Stomach (tissue), 9 donors: ENCODE measurements around the gene PDE4B. TPM values are rescaled to one million over a fixed set of nuclear protein-coding genes. Genes with fewer than 3 reads are reported as not detected.
A peak's percentile ranks its signal among the peaks of the same experiment; 100 is the strongest.

Experiments used
- DNase-seq, 2 donors: peaks; one replicate each; pipeline versions ENCODE4 v3.0.0 to v3.0.0-alpha.2; 2013 to 2019
- H3K27ac ChIP-seq, 5 donors: fragments of 200-600 bp in 4 of 5; sonication (generic) in 4 of 5; one replicate each; pipeline ENCODE4 v1.5.1; 2013 to 2019; ENCODE audit warnings: mild to moderate bottlenecking in 1 of 5, moderate library complexity in 1 of 5
- H3K27me3 ChIP-seq, 3 donors: fragments of 200-600 bp; sonication (generic); one replicate each; pipeline ENCODE4 v1.5.1; 2017 to 2019; ENCODE audit warnings: mixed run types in 1 of 3
- H3K36me3 ChIP-seq, 4 donors: fragments of 200-600 bp; sonication (generic); 1 replicate in 3 of 4; 2 replicates in 1 of 4; pipeline ENCODE4 v1.5.1; 2016 to 2019
- H3K4me1 ChIP-seq, 4 donors: fragments of 200-600 bp; sonication (generic); one replicate each; pipeline ENCODE4 v1.5.1; 2016 to 2019
- H3K4me3 ChIP-seq, 4 donors: fragments of 200-600 bp; sonication (generic) in 3 of 4; one replicate each; pipeline ENCODE4 v1.5.1; 2016 to 2019; ENCODE audit warnings: mild to moderate bottlenecking in 1 of 4
- H3K9me3 ChIP-seq, 4 donors: fragments of 200-600 bp; sonication (generic); one replicate each; pipeline ENCODE4 v1.5.1; 2016 to 2019
- EP300 ChIP-seq: sonication (generic); formaldehyde crosslinking; IDR thresholded peaks from one replicate; pipeline ENCODE4 v1.6.1; 2017; ENCODE audit warnings: antibody characterized with exemption
- POLR2A ChIP-seq, 4 donors: fragments of 450-650 bp; IDR thresholded peaks; one replicate each; pipeline ENCODE4 v1.6.1; 2016; ENCODE audit warnings: antibody characterized with exemption in 4 of 4, control low read depth in 2 of 4, mild to moderate bottlenecking in 1 of 4, moderate library complexity in 1 of 4
- POLR2AphosphoS5 ChIP-seq, 3 donors: sonication (generic); formaldehyde crosslinking; IDR thresholded peaks; one replicate each; pipeline ENCODE4 v1.6.1; 2016; ENCODE audit warnings: antibody characterized with exemption in 3 of 3
- WGBS, 5 donors: extraction: QIAGEN DNeasy Blood & Tissue Kit in 3 of 5; methylation state at CpG; one replicate each; pipeline versions ENCODE4 v1.1.5 to v1.1.7; 2013 to 2018; 5-methylcytosine and 5-hydroxymethylcytosine counted together
- intact Hi-C: fragments of 100-400 bp; cut with DNase I; formaldehyde crosslinking; loops from one replicate; pipeline ENCODE4 v1.15.1; 2023; ENCODE audit warnings: low total_unique reads
- polyA plus RNA-seq, 3 donors: library from polyadenylated mRNA; stranded (reverse); fragments of 200-250 nt; gene quantifications; one replicate each; pipeline ENCODE4 v1.2.3, GENCODE V29; 2013
- total RNA-seq, 5 donors: library from RNA; depleted of rRNA; stranded (reverse); fragments of >200 nt; gene quantifications; one replicate each; pipeline versions ENCODE4 v1.1.0 to v1.2.3, GENCODE V29; 2014 to 2016
- TF ChIP-seq, protein P1 (sequence below), 7 experiments: fragments of 450-650 bp in 4 of 7; fragments of 200-600 bp in 3 of 7; sonication (generic) in 3 of 7; IDR thresholded peaks; one replicate each; pipeline ENCODE4 v1.5.1; 2016 to 2019; ENCODE audit warnings: antibody characterized with exemption in 7 of 7, control low read depth in 2 of 7, mild to moderate bottlenecking in 1 of 7
- donor health status: healthy with polysubstance abuse.
- donor health status: Bipolar disorder and iron deficiency.
- donor health status: healthy.

PDE4B gene
- total and polyA plus RNA-seq, 8 donors, result 0.45 to 34.3 (median 3.2) TPM

DNA sequence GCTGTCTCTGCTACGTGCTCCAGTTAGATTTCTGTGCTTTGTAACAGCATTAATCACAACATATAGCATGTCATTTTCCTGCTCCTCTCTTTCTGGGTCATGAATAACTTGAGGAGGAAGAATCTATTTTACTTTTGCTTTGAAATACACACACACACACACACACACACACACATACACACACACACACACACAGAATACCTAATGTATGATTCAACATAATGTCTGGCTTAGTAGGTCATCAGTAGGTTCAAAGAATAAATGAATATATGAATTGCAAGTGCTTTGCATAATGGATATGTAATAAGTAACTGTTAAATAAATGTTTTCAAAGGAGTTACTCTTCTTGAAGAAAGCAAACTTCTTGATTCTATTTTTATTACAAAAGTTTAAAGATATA is 249.0 kb downstream of the PDE4B start:
- no peaks in the 10 kb centered on the region for H3K36me3 ChIP-seq
- H3K27ac ChIP-seq, result no peak overlapping the region
- 39 to 72% (median 63%) methylated on average over 1 of the region's 1 CpG for WGBS, 5 donors
- H3K9me3 ChIP-seq, result no peaks in the 10 kb centered on the region
- no peak for DNase-seq
- TF ChIP-seq POLR2AphosphoS5 (IDR thresholded peaks at IDR 0.05) (no peak), POLR2A (IDR thresholded peaks at IDR 0.05) (no peak), EP300 (no peak)
- TF ChIP-seq, protein P1, sequence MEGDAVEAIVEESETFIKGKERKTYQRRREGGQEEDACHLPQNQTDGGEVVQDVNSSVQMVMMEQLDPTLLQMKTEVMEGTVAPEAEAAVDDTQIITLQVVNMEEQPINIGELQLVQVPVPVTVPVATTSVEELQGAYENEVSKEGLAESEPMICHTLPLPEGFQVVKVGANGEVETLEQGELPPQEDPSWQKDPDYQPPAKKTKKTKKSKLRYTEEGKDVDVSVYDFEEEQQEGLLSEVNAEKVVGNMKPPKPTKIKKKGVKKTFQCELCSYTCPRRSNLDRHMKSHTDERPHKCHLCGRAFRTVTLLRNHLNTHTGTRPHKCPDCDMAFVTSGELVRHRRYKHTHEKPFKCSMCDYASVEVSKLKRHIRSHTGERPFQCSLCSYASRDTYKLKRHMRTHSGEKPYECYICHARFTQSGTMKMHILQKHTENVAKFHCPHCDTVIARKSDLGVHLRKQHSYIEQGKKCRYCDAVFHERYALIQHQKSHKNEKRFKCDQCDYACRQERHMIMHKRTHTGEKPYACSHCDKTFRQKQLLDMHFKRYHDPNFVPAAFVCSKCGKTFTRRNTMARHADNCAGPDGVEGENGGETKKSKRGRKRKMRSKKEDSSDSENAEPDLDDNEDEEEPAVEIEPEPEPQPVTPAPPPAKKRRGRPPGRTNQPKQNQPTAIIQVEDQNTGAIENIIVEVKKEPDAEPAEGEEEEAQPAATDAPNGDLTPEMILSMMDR (IDR thresholded peaks at IDR 0.05), result no peak
- no peaks in the 10 kb centered on the region for H3K4me1 ChIP-seq
- no peaks in the 10 kb centered on the region for H3K27me3 ChIP-seq
- no peak overlapping the region for H3K4me3 ChIP-seq
- intact Hi-C loops, result no loop called here

DNA sequence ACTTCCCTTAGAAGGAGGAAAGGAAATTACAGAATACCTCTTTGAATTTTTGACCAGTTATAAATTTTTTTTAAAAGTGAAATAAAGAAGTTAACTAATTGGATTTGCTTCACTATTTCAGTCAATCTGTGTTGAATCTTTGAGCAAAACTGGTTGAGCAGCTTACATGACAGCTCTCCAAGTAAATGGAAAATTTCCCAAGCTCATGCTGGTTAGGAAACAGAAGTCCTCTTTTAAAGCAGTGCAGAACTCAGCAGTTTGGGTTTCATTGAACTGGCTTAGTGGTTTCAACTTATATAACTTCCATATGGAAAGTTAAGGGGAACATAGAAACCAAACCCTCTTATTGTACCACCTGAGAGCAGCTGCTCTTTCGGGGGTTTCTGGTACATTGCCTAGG is 250.5 kb downstream of the PDE4B start:
- H3K9me3 ChIP-seq, result no peaks in the 10 kb centered on the region
- H3K36me3 ChIP-seq, result no peaks in the 10 kb centered on the region
- H3K27ac ChIP-seq, result no peak overlapping the region
- WGBS, 5 donors, result 60 to 92% (median 81%) methylated on average over 1 of the region's 1 CpG
- DNase-seq, result peak in 1 of 2 donors; percentile 16
- no peaks in the 10 kb centered on the region for H3K27me3 ChIP-seq
- TF ChIP-seq EP300 (no peak), POLR2AphosphoS5 (IDR thresholded peaks at IDR 0.05) (no peak), POLR2A (IDR thresholded peaks at IDR 0.05) (no peak)
- TF ChIP-seq, protein P1 (IDR thresholded peaks at IDR 0.05), result no peak
- no peaks in the 10 kb centered on the region for H3K4me1 ChIP-seq
- no peak overlapping the region for H3K4me3 ChIP-seq
- intact Hi-C loops, result no loop called here

DNA sequence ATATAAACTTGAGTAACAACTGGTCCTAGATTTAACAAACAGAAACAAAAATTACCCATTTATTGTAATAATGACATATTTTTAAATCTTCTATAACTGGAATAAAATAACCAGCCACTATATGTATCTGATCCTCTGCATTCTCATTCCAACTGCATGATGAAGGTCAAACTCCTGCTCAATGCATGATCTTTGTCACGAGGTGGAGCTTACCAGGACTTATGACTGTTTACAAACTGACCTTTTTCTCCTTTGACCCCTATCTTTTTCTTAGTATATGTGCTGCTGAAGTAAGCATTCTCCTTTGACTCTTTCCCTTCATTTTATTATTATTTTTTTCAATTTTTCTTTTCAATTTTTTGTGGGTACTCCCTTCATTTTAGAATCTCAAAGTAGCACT is 252.2 kb downstream of the PDE4B start:
- intact Hi-C loops, result no loop called here
- peak in 1 of 2 donors; percentile 9 for DNase-seq
- WGBS, 5 donors, result 26 to 47% (median 36%) methylated on average over 1 of the region's 1 CpG

GRCh38 chr1:66046415-66046814 is 253.7 kb downstream of the PDE4B start:
- TF ChIP-seq POLR2A (IDR thresholded peaks at IDR 0.05) (no peak), POLR2AphosphoS5 (IDR thresholded peaks at IDR 0.05) (no peak), EP300 (no peak)
- TF ChIP-seq, protein P1 (IDR thresholded peaks at IDR 0.05), result no peak
- no peaks in the 10 kb centered on the region for H3K4me1 ChIP-seq
- no peak for DNase-seq
- H3K9me3 ChIP-seq, result no peaks in the 10 kb centered on the region
- 50 to 70% (median 61%) methylated on average over 4 of the region's 4 CpGs for WGBS, 5 donors
- H3K36me3 ChIP-seq, result no peaks in the 10 kb centered on the region
- intact Hi-C loops, result no loop called here
- no peak overlapping the region for H3K4me3 ChIP-seq
- H3K27me3 ChIP-seq, result no peaks in the 10 kb centered on the region
- H3K27ac ChIP-seq, result no peak overlapping the region

More for the DNA sequence above, 252.2 kb downstream of the PDE4B start:
- Histone ChIP-seq H3K9me3 (no peaks in the 10 kb centered on the region), H3K36me3 (no peaks in the 10 kb centered on the region), H3K4me3 (no peak overlapping the region), H3K27ac (no peak overlapping the region), H3K27me3 (no peaks in the 10 kb centered on the region), H3K4me1 (no peaks in the 10 kb centered on the region)
- no peak for TF ChIP-seq POLR2A (IDR thresholded peaks at IDR 0.05)
- no peak for TF ChIP-seq EP300
- no peak for TF ChIP-seq POLR2AphosphoS5 (IDR thresholded peaks at IDR 0.05)
- TF ChIP-seq, protein P1 (IDR thresholded peaks at IDR 0.05), result no peak
